ENCODE data around the gene KDSR. TPM values are rescaled to one million over a fixed set of nuclear protein-coding genes. Genes with fewer than 3 reads are reported as not detected.

KDSR gene
- total RNA-seq, 3 donors from 2014 or later = 33.6 to 79.4 (median 51.4) TPM

DNA sequence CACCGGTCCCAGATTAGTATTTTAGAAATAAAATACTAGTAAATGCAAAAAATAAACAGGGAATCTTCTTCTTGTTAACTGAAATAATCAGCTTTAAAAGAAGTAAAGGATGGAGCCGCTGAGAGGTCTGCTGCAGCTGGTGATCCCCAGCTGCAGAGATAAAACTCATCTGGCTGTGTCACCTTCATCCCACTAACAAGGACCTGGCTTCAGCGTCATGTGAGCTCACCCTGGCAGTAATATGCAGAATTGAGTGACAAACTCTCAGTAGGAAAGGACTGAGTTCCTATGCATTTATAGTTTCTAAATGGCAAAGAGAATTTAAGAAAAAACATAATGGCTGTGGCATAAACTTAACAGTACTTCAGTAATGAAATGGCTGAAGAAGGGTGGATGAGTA, 27.9 kb upstream of the KDSR start:
- peaks cover 18% of the 10 kb centered on the region for H3K36me3 ChIP-seq (ENCODE audit: low read depth)
- no peak for DNase-seq
- H3K9me3 ChIP-seq = no peaks in the 10 kb centered on the region
- no peak for ATAC-seq
- no peak overlapping the region for H3K4me3 ChIP-seq
- H3K4me1 ChIP-seq (ENCODE audit: low read depth) = no peaks in the 10 kb centered on the region
- intact Hi-C loops (cut with DNase I, micrococcal nuclease) = no loop called here
- TF ChIP-seq CTCF (IDR thresholded peaks at IDR 0.05) = no peak

GRCh38 chr18:63387861-63388260, 20.9 kb upstream of the KDSR start:
- ATAC-seq = no peak
- intact Hi-C loops (cut with DNase I, micrococcal nuclease) = no loop called here
- Histone ChIP-seq H3K4me1 (ENCODE audit: low read depth) (no peaks in the 10 kb centered on the region), H3K9me3 (no peaks in the 10 kb centered on the region), H3K36me3 (ENCODE audit: low read depth) (no peaks in the 10 kb centered on the region), H3K4me3 (no peak overlapping the region)
- no peak for DNase-seq
- TF ChIP-seq CTCF (IDR thresholded peaks at IDR 0.05) = no peak

- no peak for TF ChIP-seq CTCF (IDR thresholded peaks at IDR 0.05)
- ATAC-seq = no peak
- no peak for DNase-seq
- Histone ChIP-seq H3K9me3 (no peaks in the 10 kb centered on the region), H3K4me3 (no peak overlapping the region), H3K4me1 (ENCODE audit: low read depth) (peaks cover 3% of the 10 kb centered on the region), H3K36me3 (ENCODE audit: low read depth) (no peaks in the 10 kb centered on the region)
- intact Hi-C loops (cut with DNase I, micrococcal nuclease) = no loop called here
These were observed 15.8 kb upstream of the KDSR start for GRCh38 chr18:63382843-63383242.

GRCh38 chr18:63379639-63379962, 12.6 kb upstream of the KDSR start:
- Histone ChIP-seq H3K4me1 (ENCODE audit: low read depth) (peaks cover 3% of the 10 kb centered on the region), H3K36me3 (ENCODE audit: low read depth) (no peaks in the 10 kb centered on the region), H3K4me3 (no peak overlapping the region), H3K9me3 (peaks cover 6% of the 10 kb centered on the region)
- ATAC-seq = no peak
- no peak for DNase-seq
- intact Hi-C loops (cut with DNase I, micrococcal nuclease) = no loop called here
- no peak for TF ChIP-seq CTCF (IDR thresholded peaks at IDR 0.05)

DNA sequence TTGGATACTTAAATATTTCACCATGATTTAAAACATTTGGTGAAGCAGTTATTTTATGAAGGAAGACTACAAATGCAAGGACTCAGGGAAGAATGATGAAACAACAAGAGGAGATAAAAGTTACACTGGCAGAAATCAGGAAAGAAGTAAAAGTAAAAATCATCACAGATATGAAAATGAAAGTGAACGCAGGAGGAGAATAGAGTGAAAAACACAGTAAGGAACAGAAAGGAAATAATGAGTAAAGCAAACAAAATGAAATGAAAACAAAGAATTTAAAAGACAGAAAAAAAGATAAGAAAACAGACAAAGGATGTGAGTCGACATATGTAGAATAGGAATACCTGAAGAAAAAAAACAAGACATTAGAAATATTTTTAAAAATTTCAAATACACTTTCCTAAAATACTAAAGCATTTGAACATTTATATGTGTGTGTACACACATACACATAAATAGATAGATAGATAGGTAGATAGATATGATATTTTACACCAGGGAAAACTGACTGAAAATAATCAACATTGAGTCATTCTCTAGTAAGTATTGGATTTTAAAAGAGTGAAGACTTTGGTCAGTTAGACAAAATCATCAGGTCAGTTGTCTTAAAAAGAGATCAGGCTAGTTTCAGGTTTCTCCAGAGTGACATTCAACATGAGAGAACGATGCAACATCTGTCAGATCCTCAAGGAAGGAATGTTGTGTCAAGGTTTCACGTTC, 12.1 kb upstream of the KDSR start:
- no peak for TF ChIP-seq CTCF (IDR thresholded peaks at IDR 0.05)
- no peak for DNase-seq
- Histone ChIP-seq H3K9me3 (peaks cover 6% of the 10 kb centered on the region), H3K4me1 (ENCODE audit: low read depth) (peaks cover 3% of the 10 kb centered on the region), H3K36me3 (ENCODE audit: low read depth) (no peaks in the 10 kb centered on the region), H3K4me3 (no peak overlapping the region)
- no peak for ATAC-seq
- intact Hi-C loops (cut with DNase I, micrococcal nuclease) = no loop called here
